Subcutaneous abdominal adipose tissue (tissue), 5 donors: ENCODE data around the gene MED25.

Experiments
- H3K27ac ChIP-seq: one replicate; pipeline ENCODE4 v1.7.0; 2013; ENCODE audit warnings: low read depth, mild to moderate bottlenecking, inconsistent platforms, low read length, moderate library complexity
- H3K27me3 ChIP-seq, 5 donors: one replicate each; pipeline ENCODE4 v1.7.0; 2013; ENCODE audit warnings: low read length in 5 of 5, inconsistent platforms in 1 of 5; ENCODE audit not compliant: control insufficient read depth in 5 of 5, insufficient read depth in 4 of 5
- H3K36me3 ChIP-seq, 5 donors: one replicate each; pipeline ENCODE4 v1.7.0; 2013; ENCODE audit warnings: low read length in 5 of 5; ENCODE audit not compliant: control insufficient read depth in 5 of 5, insufficient read depth in 5 of 5
- H3K4me1 ChIP-seq, 5 donors: one replicate each; pipeline ENCODE4 v1.7.0; 2013; ENCODE audit warnings: low read length in 5 of 5, mild to moderate bottlenecking in 3 of 5, moderate library complexity in 1 of 5; ENCODE audit not compliant: control insufficient read depth in 5 of 5, insufficient read depth in 5 of 5
- H3K4me3 ChIP-seq, 5 donors: one replicate each; pipeline ENCODE4 v1.7.0; 2013; ENCODE audit warnings: low read length in 5 of 5, low read depth in 1 of 5
- H3K9ac ChIP-seq, 5 donors: one replicate each; pipeline ENCODE4 v1.7.0; 2013; ENCODE audit warnings: low read length in 5 of 5, mild to moderate bottlenecking in 4 of 5, moderate library complexity in 3 of 5
- H3K9me3 ChIP-seq, 5 donors: one replicate each; pipeline ENCODE4 v1.7.0; 2013; ENCODE audit warnings: low read length in 5 of 5; ENCODE audit not compliant: control insufficient read depth in 5 of 5
- donor health status: healthy.
- donor health status: healthy.
- donor health status: healthy.
- donor health status: healthy.
- donor health status: healthy.

MED25 gene

DNA sequence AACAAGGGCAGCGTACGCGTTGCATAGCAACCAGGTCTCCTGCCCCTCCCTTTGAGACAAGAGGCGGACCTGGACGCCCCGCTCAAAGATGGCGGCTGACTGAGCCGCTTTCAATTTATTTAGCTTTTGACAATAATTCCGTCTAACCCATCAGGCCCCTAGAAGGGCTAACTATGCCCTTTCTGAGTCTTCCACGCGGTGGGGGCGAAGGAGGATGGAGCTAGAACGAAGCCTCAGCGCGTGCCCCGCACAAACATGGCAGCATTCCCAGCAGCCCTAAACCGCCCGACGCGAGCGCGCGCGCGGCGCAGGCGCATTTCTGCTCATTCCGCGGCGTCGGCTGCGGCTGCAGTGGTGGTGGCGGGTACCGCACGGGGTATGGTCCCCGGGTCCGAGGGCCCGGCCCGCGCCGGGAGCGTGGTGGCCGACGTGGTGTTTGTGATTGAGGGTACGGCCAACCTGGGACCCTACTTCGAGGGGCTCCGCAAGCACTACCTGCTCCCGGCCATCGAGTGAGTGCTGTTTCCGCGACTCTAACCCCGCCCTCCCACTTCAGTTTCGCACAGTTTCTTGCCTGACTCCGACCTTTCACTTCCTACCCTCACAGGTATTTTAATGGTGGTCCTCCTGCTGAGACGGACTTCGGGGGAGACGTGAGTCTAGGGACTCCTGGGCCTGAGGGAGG lies at the start of gene MED25:
Gene MED25 (plus strand): TSS at position 326 of the 685 bp plus-strand sequence. CDS start 53 bp downstream, at position 379.
- Histone ChIP-seq H3K27ac (peak within 1 kb of the TSS; percentile 90), H3K9me3 (no peaks in the 10 kb centered on the region), H3K27me3 (no peaks in the 10 kb centered on the region), H3K4me3 (peak within 1 kb of the TSS; percentile 92 to 98 (median 94)), H3K36me3 (peaks cover 0 to 8% (median 6%) of the 10 kb centered on the region in 5 donors), H3K4me1 (peaks cover 4 to 32% (median 28%) of the 10 kb centered on the region in 5 donors), H3K9ac (peak within 1 kb of the TSS; percentile 81 to 94 (median 91))

DNA sequence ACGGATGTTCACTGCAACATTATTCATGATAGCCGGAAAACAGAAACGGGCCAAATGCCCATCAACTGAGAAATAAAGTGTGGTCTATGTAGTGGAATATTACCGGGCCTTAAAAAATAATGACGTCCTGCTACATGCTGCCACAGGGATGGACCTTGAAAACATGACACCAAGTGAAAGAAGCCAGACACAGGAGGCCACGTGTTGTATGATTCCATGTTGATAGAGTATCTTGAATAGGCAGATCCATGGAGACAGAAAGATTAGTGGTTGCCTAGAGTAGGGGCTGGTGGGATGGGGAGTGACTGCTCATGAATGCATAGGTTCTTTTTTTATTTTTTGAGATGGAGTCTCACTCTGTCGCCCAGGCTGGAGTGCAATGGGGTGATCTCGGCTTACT lies 47.6 kb upstream of the MED25 start:
- Histone ChIP-seq H3K9ac (no peak overlapping the region), H3K9me3 (no peaks in the 10 kb centered on the region), H3K27ac (no peak overlapping the region), H3K4me1 (peaks cover 8 to 44% (median 31%) of the 10 kb centered on the region in 5 donors), H3K4me3 (no peak overlapping the region), H3K36me3 (peaks cover 0 to 10% (median 3%) of the 10 kb centered on the region in 5 donors), H3K27me3 (peaks cover 0 to under 1% (median 0%) of the 10 kb centered on the region in 5 donors)

DNA sequence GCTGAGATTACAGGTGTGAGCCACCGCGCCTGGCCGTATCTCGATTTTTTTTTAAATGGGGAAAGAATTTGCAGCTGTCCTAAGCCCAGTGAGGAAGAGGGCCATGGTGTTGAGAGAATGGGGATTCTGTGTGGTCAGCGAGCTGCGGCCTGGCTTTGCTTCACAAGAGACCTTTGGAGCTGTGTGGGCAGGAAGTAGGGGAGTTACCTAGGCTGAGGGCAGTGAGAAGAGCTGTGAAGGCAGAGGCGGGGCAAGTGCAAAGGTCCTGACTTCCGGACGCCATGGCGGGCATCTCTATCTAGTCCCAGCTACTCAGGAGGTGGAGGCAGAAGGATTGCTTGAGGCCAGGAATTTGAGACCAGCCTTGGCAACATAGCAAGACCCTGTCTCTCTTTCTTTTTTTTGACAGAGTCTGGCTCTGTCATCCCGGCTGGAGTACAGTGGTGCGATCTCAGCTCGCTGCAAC lies 46.4 kb upstream of the MED25 start:
- H3K36me3 ChIP-seq = peaks cover 0 to 18% (median 7%) of the 10 kb centered on the region in 5 donors
- no peaks in the 10 kb centered on the region for H3K9me3 ChIP-seq
- H3K4me1 ChIP-seq = peaks cover 4 to 36% (median 28%) of the 10 kb centered on the region in 5 donors
- no peak overlapping the region for H3K9ac ChIP-seq
- H3K27ac ChIP-seq = no peak overlapping the region
- H3K27me3 ChIP-seq = no peaks in the 10 kb centered on the region
- H3K4me3 ChIP-seq = no peak overlapping the region

DNA sequence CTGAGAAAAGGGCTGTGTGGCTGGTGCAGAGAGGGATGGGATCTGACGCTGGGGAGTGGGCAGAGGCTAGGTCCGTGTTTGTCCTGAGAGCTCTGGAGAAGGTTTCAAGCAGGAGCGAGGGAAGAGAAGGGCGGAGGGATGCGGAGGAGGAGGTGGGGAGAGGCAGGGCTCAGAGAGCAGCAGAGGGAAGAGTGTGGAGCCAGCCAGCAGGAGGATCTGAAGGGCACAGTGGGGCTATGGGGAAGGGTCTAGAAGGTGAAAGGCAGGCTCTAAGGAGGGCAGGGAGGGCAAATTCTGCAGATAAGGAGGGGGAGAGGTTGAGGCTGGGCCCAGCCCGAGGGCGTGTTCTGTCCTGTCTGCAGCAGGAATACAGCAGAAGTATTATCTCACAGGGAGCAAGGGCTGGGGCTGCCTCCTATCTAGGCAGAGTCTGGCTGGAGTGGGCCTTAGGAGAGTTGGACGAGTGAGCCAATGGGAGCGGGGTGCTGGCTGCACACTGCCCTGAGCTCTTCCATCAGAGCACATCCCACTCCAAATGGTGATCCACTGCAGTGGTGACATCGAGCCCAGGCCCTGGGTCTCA lies 45.1 kb upstream of the MED25 start:
- no peak overlapping the region for H3K27ac ChIP-seq
- H3K27me3 ChIP-seq = no peaks in the 10 kb centered on the region
- H3K9me3 ChIP-seq = no peaks in the 10 kb centered on the region
- no peak overlapping the region for H3K9ac ChIP-seq
- peaks cover under 1 to 28% (median 20%) of the 10 kb centered on the region in 5 donors for H3K4me1 ChIP-seq
- peaks cover 0 to 18% (median 7%) of the 10 kb centered on the region in 5 donors for H3K36me3 ChIP-seq
- H3K4me3 ChIP-seq = no peak overlapping the region

DNA sequence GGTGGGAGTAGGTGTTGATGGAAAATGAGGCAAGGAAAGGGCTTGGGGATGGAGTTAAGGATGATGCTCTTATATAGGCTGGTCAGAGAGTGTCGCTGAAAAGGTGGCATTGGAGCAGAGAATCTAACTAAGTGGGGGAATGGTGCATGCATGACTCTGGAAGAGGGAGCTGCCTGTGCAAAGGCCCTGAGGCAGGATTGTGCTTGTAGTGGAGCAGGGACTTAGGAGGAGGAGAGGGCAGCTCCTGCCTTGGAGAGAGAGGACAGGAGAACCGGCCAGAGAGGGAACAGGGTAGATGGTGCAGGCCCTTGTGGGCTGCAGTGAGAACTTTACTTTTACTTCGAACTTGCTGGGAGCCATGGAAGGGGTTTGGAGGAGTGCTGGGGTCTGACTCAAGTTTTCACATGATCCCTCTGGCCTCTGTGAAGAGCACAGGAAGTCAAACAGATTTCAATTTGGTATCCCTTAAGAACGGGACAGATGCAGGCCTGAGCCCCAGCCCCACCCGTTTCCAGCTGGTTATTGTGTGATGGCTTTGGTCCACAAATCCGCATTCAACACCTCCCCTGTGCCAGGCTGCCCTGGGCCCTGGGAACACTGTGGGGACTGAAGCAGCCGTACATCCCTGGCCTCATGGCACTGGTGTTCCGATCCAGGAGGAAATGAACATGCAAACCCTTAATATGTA lies 44.3 kb upstream of the MED25 start:
- H3K4me1 ChIP-seq = peaks cover 0 to 19% (median 11%) of the 10 kb centered on the region in 5 donors
- no peak overlapping the region for H3K4me3 ChIP-seq
- H3K9ac ChIP-seq = peak overlapping the region in 1 of 5 donors; percentile 31
- H3K27me3 ChIP-seq = no peaks in the 10 kb centered on the region
- no peaks in the 10 kb centered on the region for H3K9me3 ChIP-seq
- peaks cover 0 to 18% (median 7%) of the 10 kb centered on the region in 5 donors for H3K36me3 ChIP-seq
- no peak overlapping the region for H3K27ac ChIP-seq

DNA sequence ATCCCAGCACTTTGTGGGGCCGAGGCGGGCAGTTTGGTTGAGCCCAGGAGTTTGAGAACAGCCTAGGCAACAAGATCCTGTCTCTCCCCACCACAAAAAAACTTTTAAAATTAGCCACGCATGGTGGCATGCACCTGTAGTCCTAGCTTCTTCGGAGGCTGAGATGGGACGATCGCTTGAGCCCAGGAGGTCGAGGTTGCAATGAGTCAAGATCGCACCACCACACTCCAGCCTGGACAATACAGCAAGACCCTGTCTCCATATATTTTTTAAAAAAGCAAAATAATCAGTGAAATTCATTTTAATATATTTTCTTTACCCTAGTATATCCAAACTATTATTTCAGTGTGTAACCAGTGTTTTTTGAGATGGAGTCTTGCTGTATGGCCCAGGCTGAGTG lies 43.1 kb upstream of the MED25 start:
- Histone ChIP-seq H3K4me3 (no peak overlapping the region), H3K9me3 (no peaks in the 10 kb centered on the region), H3K9ac (no peak overlapping the region), H3K4me1 (peaks cover 0 to 9% (median 6%) of the 10 kb centered on the region in 5 donors), H3K27me3 (no peaks in the 10 kb centered on the region), H3K27ac (no peak overlapping the region), H3K36me3 (peaks cover 0 to 18% (median 7%) of the 10 kb centered on the region in 5 donors)

DNA sequence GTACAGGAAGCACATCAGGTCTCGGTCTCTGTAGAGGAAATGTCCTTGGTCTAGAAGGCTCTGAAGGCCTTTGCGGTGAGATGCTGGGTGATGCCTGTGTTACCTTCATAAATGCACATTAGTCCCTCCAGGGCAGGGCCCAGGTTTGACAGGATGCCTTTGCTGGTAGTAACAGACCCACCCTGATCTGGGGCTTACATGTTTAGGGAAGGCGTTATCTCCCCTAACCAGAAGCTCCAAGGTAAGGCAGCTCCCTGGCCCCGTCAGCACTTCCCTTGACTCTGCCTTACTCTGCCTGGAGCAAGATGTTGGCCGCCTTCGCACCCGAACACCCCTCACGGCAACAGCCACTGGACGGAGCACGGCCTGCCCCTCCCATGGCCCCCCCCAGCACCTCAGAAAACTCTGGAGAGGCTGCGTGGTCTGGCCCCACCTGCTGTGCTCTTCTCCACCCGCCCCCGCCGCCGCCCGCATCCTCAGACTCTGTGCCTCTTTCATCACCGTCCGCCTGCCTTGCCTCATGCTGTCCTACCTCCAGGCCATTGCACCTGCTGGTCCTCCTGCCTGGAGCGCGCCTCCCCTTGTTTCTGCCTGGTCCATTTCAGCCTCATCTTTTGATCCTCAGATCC lies 42.2 kb upstream of the MED25 start:
- no peak overlapping the region for H3K9ac ChIP-seq
- no peak overlapping the region for H3K27ac ChIP-seq

DNA sequence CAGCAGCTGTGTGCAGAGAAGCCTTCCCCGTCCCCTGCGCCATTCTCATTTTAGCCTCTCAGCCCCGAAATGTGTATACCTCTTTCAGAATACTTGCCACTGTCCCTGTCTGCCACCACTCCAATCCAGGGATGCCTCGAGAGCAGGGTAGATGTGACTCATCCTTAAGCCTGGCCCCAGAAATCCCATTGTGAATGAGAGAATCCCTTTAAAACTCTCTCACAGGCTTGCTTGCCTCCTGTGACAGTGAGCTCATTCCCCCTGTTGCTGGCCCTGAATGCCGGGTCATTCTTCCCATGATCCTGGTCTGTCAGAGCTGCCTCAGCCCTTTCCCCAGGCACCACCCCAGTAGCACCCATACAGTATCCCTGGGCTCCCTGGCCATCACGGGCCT lies 41.7 kb upstream of the MED25 start:
- Histone ChIP-seq H3K9me3 (no peaks in the 10 kb centered on the region), H3K4me1 (peaks cover 0 to 13% (median 6%) of the 10 kb centered on the region in 5 donors), H3K36me3 (peaks cover 0 to 18% (median 10%) of the 10 kb centered on the region in 5 donors), H3K4me3 (no peak overlapping the region), H3K9ac (no peak overlapping the region), H3K27ac (no peak overlapping the region), H3K27me3 (no peaks in the 10 kb centered on the region)

More for the DNA sequence above, 42.2 kb upstream of the MED25 start:
- peaks cover 0 to 18% (median 9%) of the 10 kb centered on the region in 5 donors for H3K36me3 ChIP-seq
- H3K27me3 ChIP-seq = no peaks in the 10 kb centered on the region
- H3K9me3 ChIP-seq = no peaks in the 10 kb centered on the region
- no peak overlapping the region for H3K4me3 ChIP-seq
- peaks cover 0 to 13% (median 6%) of the 10 kb centered on the region in 5 donors for H3K4me1 ChIP-seq

DNA sequence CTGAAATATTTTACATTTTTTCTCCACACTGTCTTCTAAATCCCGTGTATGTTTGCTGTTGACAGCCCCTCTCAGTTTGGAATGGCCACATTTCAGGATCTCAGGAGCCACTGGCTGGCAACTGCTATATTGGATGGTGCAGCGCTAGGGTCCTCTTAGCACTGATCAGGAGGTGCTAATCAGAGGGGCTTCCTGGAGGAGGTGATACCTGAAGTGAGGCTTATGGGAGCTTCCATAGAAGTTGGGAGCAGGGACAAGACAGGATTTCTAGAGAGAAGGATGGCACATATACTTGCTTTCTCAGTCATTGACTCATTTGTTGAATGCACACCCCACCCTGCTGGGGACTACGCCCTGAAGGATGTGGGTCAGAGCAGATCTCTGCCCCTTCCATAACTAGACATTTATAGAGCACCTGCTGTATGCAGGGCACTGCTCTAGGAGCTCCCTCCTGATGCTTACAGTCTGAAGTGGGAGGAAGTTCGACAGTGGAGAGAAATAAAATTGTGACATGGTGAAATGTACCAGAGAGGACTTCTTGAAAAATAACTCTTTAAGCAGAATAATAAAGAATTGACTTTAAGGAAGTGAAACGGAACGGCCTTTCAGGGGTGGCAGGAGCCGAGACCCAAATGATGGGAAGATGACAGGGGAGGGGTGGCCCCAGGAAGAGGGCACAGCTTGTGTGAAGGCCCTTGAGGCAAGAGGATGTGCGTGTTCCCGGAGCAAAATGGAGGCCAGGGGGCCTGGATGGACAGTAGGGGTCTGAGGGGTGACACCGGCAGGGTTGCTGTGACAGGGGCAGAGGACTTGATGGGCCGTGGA lies 38.1 kb upstream of the MED25 start:
- H3K27ac ChIP-seq = no peak overlapping the region
- H3K9me3 ChIP-seq = no peaks in the 10 kb centered on the region
- no peaks in the 10 kb centered on the region for H3K27me3 ChIP-seq
- peaks cover 0 to 13% (median 0%) of the 10 kb centered on the region in 5 donors for H3K4me1 ChIP-seq
- no peak overlapping the region for H3K9ac ChIP-seq
- H3K4me3 ChIP-seq = no peak overlapping the region
- H3K36me3 ChIP-seq = peaks cover 0 to 36% (median 35%) of the 10 kb centered on the region in 5 donors
